GM19467 (cell line): Measurements from ENCODE around the gene C19orf12.
A peak's percentile ranks its signal among the peaks of the same experiment; 100 is the strongest.

ENCODE experiments used
- ATAC-seq: cut with Tn5 transposase; IDR thresholded peaks from one replicate; pipeline ENCODE4 v1.9.1; 2021; ENCODE audit warnings: mild to moderate bottlenecking, moderate library complexity; ENCODE audit not compliant: unreplicated experiment

The C19orf12 gene

GRCh38 chr19:29714953-29715700 is at the start of gene C19orf12:
C19orf12 (minus strand) TSS chr19:29715261; CDS start chr19:29708413, 6,848 bp downstream.
- ATAC-seq: peak; percentile 66

GRCh38 chr19:29764361-29764760 is 49.3 kb upstream of the C19orf12 start:
- no peak for ATAC-seq

GRCh38 chr19:29763196-29763595 is 48.1 kb upstream of the C19orf12 start:
- ATAC-seq: no peak

- no peak for ATAC-seq
Observed at GRCh38 chr19:29761575-29762232, 46.6 kb upstream of the C19orf12 start.

- no peak for ATAC-seq
Observed at GRCh38 chr19:29760752-29761502, 45.9 kb upstream of the C19orf12 start.

GRCh38 chr19:29759359-29759758 is 44.3 kb upstream of the C19orf12 start:
- ATAC-seq: no peak

GRCh38 chr19:29758863-29759262 is 43.8 kb upstream of the C19orf12 start:
- no peak for ATAC-seq

- no peak for ATAC-seq
Observed at GRCh38 chr19:29757551-29757950, 42.5 kb upstream of the C19orf12 start.

- ATAC-seq: no peak
Observed at GRCh38 chr19:29753934-29754305, 38.9 kb upstream of the C19orf12 start.

- no peak for ATAC-seq
Observed at GRCh38 chr19:29753190-29753933, 38.3 kb upstream of the C19orf12 start.

- ATAC-seq: no peak
Observed at GRCh38 chr19:29752450-29753025, 37.5 kb upstream of the C19orf12 start.

GRCh38 chr19:29751932-29752331 is 36.9 kb upstream of the C19orf12 start:
- no peak for ATAC-seq

GRCh38 chr19:29750001-29750400 is 34.9 kb upstream of the C19orf12 start:
- ATAC-seq: no peak

- ATAC-seq: no peak
Observed at GRCh38 chr19:29748996-29749849, 34.2 kb upstream of the C19orf12 start.

- ATAC-seq: no peak
Observed at GRCh38 chr19:29745253-29745652, 30.2 kb upstream of the C19orf12 start.

GRCh38 chr19:29743681-29744080 is 28.6 kb upstream of the C19orf12 start:
- no peak for ATAC-seq

- no peak for ATAC-seq
Observed at GRCh38 chr19:29741776-29742175, 26.7 kb upstream of the C19orf12 start.

GRCh38 chr19:29741226-29741625 is 26.2 kb upstream of the C19orf12 start:
- no peak for ATAC-seq

GRCh38 chr19:29737461-29738000 is 22.5 kb upstream of the C19orf12 start:
- no peak for ATAC-seq
